HG03457 (cell line): ENCODE results near the gene IGF2BP2.
"Not testable (repeated sequence)": the region's sequence is repeated elsewhere in the genome, so short reads cannot be mapped to it uniquely, and the experiment has no call there.

Experiments
- ATAC-seq: cut with Tn5 transposase; IDR thresholded peaks from one replicate; pipeline ENCODE4 v1.9.1; 2021; ENCODE audit warnings: moderate number of reproducible peaks; ENCODE audit not compliant: unreplicated experiment

IGF2BP2 gene

DNA sequence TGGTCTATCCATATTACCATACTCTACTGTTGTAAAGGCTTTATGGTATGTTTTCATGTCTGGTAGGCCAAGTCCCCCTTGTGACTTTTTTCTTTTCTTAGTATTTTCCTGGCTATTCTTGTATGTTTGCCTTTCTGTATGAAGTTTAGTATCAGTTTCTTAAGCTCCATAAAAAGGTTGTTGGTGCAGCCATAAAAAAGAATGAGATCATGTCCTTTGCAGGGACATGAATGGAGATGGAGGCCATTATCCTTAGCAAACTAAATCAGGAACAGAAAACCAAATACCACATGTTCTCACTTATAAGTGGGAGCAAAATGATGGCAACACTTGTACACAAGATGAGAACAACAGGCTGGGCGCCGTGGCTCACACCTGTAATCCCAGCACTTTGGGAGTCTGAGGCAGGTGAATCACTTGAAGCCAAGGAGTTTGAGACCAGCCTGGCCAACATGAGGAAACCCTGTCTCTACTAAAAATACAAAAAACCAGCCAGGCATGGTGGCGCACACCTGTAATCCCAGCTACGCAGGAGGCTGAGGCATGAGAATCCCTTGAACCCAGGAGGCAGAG is 13.7 kb upstream of the IGF2BP2 start:
- ATAC-seq: not testable (repeated sequence)

DNA sequence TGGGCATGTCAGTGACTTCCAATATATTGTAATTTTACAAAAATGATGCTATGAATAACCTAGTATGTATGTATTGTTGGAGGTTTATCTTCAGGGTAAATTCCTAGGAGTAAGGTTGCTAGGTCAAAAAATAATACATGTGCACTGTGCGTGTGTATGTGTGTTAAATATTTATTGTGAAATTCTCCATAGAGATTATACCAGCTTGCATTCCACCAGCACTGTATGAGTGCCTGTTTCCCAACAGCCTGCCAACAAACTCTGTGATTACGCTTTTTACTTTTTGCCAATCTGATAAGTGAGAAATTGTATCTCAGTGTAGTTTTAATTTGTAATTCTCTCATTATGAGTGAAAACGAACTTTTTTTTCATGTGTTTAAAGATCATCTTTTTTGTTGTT is 12.6 kb upstream of the IGF2BP2 start:
- no peak for ATAC-seq

DNA sequence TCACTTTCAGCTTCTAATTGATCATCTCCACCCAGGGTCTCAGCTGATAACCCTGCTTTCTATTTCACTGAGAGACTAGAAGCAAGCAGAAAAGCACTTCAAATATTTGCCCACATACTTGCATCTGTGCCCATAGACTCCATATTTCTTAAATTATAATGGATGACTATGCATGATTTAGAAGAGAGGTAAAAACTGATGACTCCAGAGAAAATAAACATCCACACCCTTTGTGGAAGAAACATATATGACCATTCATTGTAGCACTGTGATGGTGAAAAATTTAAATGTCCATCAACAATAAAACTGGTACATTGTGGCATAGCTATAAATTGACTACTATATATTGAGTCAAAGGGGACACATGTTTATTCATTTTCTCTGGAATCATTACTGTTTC is 7.1 kb upstream of the IGF2BP2 start:
- ATAC-seq: no peak

DNA sequence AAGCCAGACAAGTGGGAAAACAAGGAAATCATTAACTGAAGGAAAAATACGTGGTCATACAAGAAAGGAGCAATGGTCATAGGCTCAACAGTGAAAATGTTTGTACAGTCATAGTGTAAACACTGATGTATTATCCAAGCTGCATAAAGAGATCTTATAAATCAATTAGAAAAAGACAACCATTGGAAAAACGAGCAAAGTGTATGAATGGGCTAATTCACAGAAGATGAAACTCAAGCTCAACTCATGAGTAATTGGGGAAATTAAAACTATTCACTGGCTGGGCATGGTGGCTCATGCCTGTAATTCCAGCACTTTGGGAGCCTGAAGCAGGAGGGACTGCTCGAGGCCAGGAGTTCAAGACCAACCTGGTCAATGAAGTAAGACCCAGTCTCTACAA is 6.4 kb upstream of the IGF2BP2 start:
- ATAC-seq: no peak

DNA sequence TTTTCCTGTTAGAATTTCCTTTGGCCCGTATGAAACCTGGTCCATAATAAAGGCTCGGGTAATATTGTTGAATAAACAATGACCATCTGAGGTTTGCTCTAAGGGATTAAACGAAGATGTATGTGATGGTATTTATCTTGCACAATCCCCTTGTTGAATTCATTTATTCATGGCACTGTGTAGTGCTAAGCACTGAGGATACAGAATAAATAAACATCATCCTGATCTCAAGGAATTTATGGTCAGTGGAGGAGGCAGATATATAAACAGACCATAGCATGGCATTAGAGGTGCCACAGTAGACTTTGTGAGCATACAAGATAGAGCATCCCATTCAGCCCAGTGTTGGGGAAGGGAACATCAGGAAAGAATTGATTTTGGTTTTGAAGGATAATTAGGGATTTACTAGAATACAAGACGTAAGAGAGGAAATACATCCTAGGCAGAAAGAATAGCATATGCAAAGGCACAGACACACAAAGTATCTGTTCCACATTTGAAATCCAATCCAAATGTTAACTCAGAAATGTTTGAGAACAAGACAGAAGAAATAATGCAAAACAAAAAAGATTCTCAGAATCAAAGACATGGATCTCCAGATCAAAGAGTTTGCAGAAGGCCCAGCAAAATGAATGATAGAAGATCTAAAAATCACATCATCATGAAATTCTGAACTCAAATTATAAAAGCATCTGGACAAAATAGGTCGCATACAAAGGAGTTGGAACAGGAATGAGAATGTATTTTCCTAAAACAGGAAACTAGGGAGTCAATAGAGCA is 5.4 kb upstream of the IGF2BP2 start:
- ATAC-seq: no peak

DNA sequence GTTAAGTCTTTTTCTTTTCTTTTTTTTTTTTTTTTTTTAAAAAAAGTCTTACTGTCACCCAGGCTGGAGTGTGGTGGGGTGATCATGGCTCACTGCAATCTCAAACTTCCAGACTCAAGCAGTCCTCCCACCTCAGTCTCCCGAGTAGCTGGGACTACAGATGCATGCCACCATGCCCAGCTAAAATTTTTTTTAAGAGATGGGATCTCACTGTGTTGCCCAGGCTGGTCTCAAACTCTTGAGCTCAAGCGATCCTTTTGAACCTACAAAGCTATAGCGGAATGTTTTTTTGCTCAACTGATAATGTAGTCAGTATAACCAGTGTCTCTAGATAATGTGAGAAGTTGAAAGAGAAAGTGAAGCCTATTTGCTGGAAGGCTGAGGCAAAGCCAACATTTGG is 3.9 kb upstream of the IGF2BP2 start:
- ATAC-seq: no peak

DNA sequence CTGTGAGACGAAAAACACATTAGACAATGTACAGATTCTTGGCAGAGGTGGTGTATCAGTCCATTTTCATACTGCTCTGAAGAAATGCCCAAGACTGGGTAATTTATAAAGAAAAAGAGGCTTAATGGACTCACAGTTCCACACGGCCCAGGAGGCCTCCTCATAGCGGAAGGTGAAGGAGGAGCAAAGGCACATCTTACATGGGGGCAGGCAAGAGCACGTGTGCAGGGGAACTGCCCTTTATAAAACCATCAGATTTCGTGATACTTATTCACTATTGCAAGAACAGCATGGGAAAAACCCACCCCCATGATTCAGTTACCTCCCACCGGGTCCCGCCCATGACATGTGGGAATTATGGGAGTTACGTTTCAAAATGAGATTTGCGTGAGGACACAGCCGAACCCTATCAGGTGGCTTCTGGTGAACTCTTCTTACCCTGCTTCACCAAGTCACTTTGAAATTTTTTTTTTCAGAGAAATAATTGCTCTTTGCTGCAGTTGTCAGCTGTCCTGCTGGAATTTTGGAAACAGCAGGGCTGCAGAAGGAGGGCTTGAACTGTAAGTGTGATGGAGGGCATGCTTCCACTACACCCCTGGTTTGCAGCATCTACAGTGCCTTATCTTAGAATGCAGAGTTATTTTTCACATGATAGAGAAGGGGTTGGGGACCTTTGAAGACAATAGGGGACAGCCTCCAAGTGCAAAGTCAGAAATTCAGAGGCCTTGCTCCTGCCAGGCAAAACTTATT is 2.9 kb upstream of the IGF2BP2 start:
- ATAC-seq: no peak

DNA sequence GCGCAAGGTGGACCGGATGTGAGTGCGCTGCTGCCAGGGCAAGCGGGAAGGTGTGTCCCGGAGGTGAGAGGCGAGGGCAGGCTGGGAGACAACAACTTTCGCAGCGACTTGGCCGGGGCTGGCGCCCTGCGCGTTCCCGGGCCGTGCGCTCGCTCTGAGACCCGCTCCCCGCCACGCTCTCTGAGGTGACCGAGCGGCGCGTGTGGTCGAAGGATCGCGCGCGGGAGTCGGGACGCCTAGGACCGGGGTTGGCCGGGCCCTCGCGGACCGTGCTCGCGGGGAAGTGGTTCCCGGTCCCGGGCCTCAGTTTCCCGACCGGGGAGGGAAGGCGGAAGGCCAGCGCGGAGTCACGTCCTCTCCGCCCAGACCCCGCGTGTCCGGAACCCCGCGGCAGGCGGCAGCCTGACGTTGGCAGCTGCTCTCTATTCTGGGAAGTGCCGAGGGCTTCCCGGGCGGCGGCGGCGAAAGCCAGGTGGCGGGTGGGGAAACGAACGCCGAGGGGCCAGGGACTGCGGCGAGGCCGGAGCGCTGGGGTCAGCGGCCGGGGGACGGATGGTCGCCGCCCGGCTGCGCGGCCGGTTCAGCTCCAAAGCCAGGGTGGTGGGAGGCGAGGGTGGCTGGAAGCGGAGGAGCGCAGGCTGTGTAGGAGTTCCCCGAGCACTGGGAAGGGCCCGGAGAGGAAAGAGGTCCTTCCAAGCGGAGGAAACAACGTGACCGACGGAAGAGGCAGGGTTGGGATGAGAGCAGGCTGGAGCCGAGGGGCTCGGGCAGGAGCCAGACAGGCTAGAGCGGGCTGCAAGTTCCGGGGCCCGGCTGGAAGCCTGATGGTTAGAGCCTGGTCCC is 1.0 kb upstream of the IGF2BP2 start:
- ATAC-seq: no peak

DNA sequence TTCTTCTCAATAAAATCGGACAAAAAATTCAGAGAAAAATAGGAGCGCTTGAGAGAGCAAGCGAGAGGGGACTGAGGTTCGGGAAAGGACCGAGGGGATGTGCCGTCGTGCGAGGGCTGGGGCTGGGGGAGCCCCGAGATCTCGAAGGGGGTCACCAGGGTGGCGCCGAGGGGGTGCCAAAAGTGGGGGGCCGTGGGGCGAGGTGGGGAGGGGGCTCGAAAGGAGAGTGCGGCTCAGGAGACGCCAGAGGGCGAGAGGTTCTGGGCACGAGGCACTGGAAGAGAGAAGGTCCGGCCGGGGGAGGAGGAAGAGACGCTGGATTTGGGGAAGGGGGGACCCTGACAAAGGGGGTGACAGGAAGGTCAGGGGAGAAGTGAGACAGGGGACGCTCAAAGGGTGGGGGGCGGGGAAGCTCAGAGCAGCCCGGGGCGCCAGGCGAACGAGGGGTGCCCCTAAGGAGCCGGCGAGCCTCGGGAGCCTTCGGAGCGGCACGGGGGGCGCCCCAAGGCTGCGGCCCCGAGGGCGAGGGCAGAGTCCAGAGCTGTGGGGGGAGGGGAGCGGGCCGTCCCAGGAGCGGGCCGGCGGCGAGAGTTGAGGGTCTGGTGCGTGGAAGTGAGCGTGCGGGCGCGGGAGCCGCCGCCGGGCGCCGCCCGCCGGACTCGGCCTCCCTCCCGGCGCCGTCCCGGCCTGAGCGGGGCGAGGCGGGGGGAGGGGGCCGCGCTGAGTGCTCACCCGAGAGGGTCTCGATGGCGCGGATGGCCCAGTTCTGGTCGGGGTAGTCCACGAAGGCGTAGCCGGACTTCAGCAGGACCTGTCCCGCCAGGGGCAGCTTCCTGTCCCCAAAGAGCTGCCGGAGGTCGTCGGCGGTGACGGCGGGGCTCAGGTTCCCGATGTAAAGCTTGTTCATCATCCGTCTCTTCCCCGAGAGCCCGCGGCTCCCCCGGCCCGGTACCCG is 514 bp downstream of the IGF2BP2 start:
- no peak for ATAC-seq

DNA sequence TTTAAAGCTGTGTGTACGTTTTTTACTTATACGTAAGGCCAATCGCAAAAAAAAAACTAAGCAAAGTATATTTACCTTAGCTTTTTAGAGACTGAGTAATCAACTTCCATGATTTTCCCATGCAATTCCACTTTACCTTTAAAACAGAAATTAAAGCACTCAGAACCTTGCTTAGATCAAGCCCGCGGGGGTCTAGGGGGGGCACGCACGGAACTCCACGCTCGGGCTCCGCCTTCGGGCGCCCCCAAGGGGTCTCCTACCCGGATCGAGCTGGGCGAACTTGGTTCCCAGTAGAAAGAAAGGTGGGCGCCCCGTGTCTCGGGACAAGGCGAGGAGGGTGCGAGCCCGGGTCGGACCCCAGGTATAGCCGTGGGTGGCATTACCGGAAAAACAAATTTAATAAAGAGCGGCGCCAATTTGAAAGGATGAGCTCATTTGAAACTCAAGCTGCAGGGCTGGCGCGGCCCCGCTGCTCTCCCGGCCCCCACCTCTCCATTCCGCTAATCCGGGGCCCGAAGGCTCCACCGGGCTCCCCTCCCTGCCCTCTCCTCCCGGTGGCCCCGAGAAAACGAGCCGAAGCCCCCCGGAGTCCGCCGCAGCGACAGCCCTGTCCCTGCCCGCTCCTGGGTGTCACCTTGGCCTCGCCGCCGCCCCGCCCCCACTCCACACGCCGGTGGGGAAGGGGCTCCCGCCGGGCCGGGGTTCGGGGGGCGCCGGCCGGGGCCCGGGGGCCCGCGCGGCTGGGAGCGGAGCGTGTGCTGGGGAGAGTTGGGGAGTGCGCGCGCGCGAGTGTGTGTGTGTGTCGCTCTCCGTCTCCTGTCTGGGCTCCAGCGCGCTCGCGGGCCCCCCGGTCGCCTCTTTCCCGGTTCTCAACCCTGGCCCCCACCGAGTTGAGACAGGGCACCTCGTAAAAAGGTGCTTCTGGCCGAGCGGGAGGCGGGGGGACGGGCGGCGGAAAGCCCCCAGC is 1.5 kb downstream of the IGF2BP2 start:
- ATAC-seq: no peak

DNA sequence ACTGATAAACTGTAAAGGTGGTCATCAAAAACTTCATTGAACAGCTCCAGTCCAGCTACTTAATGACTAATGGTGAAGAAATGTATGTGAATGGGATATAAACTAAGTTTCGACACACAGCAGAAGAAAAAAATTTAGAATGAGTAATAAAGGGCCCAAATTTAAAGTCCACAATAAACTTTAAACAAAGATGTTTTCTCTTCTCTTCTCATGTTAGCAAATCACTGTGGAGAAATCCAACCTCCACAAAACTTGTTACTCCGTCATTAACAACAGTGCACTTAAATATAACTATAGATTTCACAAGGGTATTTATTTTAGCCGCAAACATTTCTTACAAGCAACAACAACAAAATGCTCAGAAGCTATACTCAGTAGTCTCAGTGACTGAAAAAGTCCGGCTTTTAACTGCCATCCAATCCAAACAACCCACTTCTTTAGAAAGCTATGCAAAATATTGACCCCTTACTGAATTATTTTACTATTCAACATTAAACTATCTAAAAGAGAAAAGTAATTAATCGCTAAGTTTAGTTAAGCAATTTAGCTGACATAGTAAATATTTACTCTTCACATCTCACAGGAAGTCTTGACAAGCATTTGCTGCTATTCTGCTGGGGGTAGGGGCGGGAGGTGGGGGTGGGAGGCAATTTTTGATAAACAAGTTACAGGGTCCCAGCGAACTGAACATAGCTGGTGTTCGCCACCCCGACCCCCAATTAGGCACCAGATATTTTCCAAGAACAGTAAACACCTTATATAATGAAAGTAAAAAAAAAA is 2.4 kb downstream of the IGF2BP2 start:
- ATAC-seq: no peak

DNA sequence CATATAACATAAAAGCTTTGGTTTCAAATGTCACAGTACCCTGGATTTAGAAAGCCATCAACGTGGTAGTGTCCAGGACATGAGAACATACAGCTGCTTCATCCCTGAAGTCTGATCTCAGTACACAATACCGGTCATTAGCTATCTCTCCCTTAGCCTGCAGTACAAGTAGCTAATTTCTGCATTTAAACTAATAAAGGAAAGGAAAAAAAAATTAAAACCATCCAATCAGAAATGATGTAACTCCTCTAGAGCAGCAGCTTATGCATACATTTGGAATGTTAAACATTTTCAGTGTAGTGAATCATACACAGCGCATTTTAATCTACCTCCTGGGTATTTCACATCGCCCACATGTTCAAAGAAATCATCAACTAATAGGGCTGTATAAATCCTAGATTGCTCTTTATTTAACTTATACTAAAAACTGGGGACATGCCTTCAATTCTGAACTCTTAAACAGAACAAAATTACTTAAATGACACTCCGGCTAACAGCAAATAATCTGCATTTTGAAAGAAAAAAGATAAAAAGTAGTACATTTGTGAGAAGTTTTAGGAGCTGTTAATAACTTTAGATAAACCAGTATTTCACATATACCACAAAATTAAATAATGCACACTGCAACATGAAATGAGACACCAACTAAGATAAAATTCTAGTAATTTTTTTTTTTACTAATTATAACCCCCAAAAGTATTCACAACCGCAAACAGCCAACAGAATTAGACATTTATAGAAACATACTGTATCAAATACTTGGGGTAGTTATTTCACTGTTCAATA is 3.7 kb downstream of the IGF2BP2 start:
- no peak for ATAC-seq

DNA sequence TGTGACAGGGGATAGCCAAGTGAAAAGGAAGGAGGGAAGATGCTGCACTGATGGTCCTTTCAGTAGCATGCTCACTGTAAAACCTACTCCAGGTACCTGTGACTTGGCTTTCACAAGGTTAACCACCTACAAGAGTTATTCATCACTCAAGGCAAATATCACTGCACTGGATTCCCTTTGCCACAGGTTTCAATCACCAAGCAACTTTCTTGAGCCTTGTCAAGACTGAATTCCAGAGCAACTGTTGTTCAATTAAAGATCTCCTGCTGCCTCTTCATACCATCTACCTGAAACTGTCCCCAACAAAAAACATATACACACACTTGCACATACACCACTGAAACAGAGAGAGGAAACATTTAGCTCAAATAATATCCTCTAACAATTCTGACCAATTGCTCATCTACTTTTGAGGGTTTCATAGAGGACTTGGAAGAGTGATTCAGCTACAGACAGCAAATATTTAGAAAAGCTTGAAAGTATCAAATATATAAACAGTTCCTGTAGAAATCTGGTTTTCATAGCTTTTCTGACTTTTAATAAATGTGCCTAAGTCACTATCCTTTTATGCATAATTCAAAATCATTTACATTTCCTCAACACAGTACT is 6.5 kb downstream of the IGF2BP2 start:
- ATAC-seq: no peak

DNA sequence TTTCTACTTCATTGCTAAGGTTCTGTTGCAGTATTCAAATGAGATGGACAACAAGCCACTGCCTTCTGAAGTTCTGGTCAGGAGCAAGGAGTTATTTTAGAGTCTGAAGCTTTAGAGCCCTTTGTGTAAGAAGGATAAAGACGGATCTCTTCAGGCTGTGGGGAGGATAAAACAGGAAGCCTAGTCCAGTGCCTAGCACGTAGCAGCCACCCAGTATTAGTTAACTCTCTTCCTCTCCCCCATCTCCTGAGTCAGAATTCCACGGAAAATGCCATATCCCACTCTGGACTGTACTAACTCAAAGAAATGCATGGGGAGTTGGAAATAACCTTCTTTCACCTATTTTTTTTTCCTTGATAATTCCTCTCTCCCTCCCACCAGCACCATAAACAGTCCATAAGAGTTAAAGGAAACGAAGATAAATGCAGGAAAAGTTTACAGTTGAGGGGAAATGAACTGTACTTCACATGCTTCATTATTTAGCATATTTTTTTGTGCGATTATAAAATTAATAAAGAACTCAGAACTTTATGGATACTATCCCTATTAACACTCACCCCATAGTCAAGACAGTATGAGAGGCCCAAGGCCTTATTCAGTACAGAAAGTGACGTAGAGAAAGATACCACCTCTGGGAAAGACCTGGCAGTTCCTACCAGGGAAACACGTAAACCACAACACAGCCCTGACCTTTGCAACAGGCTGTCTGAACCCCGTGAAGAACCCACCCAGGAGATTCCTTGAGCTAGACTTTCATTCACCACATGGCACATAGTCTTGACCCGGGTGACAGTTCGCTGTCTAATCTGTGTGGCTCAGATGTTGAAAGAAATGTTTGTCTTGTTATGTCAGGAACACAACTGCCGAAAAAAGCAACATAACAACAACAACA is 9.2 kb downstream of the IGF2BP2 start:
- ATAC-seq: no peak

DNA sequence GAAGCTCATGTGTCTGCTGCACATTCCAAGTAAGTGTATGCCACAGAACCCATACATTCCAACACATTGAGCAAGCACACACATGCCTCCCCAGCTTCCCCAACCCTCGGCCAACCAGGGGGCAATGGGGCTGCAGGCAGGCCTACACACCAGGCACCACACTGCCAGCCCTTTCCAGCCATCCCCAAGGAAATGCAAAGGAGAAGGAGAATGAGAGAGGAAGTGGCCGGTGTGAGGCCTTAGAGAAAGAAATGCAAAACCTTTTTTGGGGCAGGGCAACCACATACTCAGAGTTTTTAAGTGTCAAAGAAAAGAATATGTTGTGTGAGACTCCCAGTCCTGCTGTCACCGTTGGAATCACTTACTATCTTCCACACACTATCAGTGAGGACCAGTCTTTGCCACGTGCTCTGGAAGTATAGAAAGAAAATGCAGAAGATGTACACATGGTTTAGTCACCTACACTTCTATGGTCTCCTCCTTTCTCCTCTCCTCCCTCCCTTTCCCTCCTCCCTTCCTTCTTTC is 11.1 kb downstream of the IGF2BP2 start:
- ATAC-seq: no peak

DNA sequence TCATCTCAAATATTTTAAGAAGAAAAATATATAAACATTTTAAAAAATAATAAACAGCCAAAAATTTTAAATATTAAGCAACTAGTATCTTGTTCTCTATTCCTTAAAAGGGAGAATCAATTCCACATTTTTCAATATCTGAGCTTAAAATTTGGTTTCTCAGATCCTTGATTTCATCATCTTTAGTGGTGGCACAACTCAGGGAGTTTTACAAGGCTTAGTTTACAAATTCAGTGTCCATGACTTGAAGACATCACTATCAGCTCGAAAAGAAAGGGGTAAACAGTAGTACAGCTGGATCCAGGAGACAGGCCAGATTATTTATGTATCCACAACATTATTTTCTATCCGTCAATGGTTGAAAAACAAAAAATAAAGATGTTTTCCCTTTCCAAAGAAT is 11.6 kb downstream of the IGF2BP2 start:
- no peak for ATAC-seq
